HG03108 (cell line): ENCODE results near the gene C4A.
"Not testable (repeated sequence)": the region's sequence is repeated elsewhere in the genome, so short reads cannot be mapped to it uniquely, and the experiment has no call there.

Experiments used
- ATAC-seq: cut with Tn5 transposase; IDR thresholded peaks from one replicate; pipeline ENCODE4 v1.9.1; 2021; ENCODE audit warnings: moderate library complexity; ENCODE audit not compliant: unreplicated experiment

C4A gene

GRCh38 chr6:32047855-32048766 is 66.3 kb downstream of the C4A start:
- ATAC-seq, result no peak

GRCh38 chr6:32049149-32049548 is 67.3 kb downstream of the C4A start:
- not testable (repeated sequence) for ATAC-seq

GRCh38 chr6:32049736-32050135 is 67.9 kb downstream of the C4A start:
- not testable (repeated sequence) for ATAC-seq

- no peak for ATAC-seq
Observed at GRCh38 chr6:32050562-32050961, 68.7 kb downstream of the C4A start.
